ENCODE measurements around the gene LGI1.

Gene LGI1

DNA sequence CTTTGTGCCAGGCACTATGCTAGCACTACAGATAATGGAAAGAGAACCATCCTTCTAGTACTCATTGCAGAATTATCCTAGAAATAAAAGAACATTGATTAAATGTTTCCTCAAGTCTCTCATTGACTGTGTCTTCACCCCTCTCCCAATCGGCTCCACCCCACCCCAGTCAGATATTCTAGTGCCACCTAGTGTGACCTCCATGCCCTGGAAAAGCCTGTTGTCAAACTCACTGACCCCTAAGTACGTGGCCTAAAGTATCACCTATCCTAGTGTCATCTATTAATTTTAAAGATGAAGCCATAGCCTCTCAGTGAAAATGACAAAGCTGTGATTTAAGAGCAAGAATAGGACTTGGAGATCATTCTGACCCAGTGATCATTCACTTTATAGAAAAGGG, 26.3 kb downstream of the LGI1 start:
- no peaks in the 10 kb centered on the region for H3F3A ChIP-seq (ENCODE audit: low read depth)
- TF ChIP-seq, protein P1, sequence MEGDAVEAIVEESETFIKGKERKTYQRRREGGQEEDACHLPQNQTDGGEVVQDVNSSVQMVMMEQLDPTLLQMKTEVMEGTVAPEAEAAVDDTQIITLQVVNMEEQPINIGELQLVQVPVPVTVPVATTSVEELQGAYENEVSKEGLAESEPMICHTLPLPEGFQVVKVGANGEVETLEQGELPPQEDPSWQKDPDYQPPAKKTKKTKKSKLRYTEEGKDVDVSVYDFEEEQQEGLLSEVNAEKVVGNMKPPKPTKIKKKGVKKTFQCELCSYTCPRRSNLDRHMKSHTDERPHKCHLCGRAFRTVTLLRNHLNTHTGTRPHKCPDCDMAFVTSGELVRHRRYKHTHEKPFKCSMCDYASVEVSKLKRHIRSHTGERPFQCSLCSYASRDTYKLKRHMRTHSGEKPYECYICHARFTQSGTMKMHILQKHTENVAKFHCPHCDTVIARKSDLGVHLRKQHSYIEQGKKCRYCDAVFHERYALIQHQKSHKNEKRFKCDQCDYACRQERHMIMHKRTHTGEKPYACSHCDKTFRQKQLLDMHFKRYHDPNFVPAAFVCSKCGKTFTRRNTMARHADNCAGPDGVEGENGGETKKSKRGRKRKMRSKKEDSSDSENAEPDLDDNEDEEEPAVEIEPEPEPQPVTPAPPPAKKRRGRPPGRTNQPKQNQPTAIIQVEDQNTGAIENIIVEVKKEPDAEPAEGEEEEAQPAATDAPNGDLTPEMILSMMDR (conservative IDR thresholded peaks at IDR 0.05; ENCODE audit: low read length): no peak
- no peak for TF ChIP-seq EZH2phosphoT487 (IDR thresholded peaks at IDR 0.05; ENCODE audit: borderline replicate concordance)
- H3K4me3 ChIP-seq (ENCODE audit: low read length, poor library complexity, severe bottlenecking): no peak overlapping the region
- H4K20me1 ChIP-seq (ENCODE audit: insufficient read depth, low read length, poor library complexity, severe bottlenecking): no peaks in the 10 kb centered on the region
- no peaks in the 10 kb centered on the region for H3K4me1 ChIP-seq (ENCODE audit: insufficient read depth, low read length, poor library complexity, severe bottlenecking)
- no peak overlapping the region for H3K4me2 ChIP-seq (ENCODE audit: low read depth, low read length, poor library complexity, severe bottlenecking)
- no peaks in the 10 kb centered on the region for H3K36me3 ChIP-seq (ENCODE audit: insufficient read depth, low read length)
- H3K9ac ChIP-seq (ENCODE audit: low read depth, low read length, poor library complexity, severe bottlenecking): no peak overlapping the region
- no peaks in the 10 kb centered on the region for H3K79me2 ChIP-seq (ENCODE audit: insufficient read depth, low read length)
- H3K9me3 ChIP-seq (ENCODE audit: insufficient read depth, low read depth, low read length): no peaks in the 10 kb centered on the region
- no peak overlapping the region for H2AFZ ChIP-seq (ENCODE audit: low read length)
- H3K9me2 ChIP-seq (replicated peaks; ENCODE audit: low read depth, low read length): no peaks in the 10 kb centered on the region
- H3K27me3 ChIP-seq (ENCODE audit: insufficient read depth, low read length, poor library complexity, severe bottlenecking): no peaks in the 10 kb centered on the region

DNA sequence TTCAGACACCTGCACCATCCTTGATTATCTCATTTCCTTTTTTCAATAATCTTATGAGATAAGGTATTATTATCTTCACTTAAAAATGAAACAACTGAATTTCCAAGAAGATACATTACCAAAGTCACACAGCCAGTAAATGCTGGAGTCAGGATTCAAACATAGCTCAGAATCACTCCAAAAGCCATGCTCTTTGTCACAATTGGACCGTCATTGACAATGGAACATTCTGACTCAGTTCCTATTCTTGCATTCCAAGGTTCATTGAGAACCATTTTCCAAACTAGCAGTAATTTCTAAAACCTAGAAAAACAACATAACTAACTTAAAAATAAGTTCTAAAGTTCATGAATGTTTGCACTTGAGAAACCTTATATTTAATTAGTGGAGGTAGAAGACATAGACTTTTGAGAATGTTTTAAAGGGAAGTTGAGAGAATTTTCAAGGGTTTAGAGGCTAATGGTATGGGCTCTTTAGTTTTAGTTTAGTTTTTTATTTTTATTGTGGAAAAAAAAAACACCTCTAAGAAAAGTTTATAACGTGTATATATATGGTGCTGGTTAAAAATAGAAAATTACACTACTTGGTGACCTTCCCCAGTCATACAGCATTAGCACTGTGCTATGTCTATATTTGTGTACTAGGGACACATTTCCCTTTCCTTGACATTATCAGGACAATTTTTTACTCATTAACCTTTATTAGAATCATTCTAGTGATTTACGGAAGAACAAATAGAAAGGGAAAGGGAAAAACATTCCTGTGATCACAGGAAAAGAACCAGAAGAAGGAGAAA, 30.9 kb downstream of the LGI1 start:
- no peaks in the 10 kb centered on the region for H4K20me1 ChIP-seq (ENCODE audit: insufficient read depth, low read length, poor library complexity, severe bottlenecking)
- H3K27me3 ChIP-seq (ENCODE audit: insufficient read depth, low read length, poor library complexity, severe bottlenecking): no peaks in the 10 kb centered on the region
- no peaks in the 10 kb centered on the region for H3K9me3 ChIP-seq (ENCODE audit: insufficient read depth, low read depth, low read length)
- H3F3A ChIP-seq (ENCODE audit: low read depth): no peaks in the 10 kb centered on the region
- no peak overlapping the region for H2AFZ ChIP-seq (ENCODE audit: low read length)
- TF ChIP-seq, protein P1 (conservative IDR thresholded peaks at IDR 0.05; ENCODE audit: low read length): no peak
- TF ChIP-seq EZH2phosphoT487 (IDR thresholded peaks at IDR 0.05; ENCODE audit: borderline replicate concordance): no peak
- H3K36me3 ChIP-seq (ENCODE audit: insufficient read depth, low read length): no peaks in the 10 kb centered on the region
- H3K9ac ChIP-seq (ENCODE audit: low read depth, low read length, poor library complexity, severe bottlenecking): no peak overlapping the region
- no peak overlapping the region for H3K4me3 ChIP-seq (ENCODE audit: low read length, poor library complexity, severe bottlenecking)
- no peaks in the 10 kb centered on the region for H3K9me2 ChIP-seq (replicated peaks; ENCODE audit: low read depth, low read length)
- no peaks in the 10 kb centered on the region for H3K79me2 ChIP-seq (ENCODE audit: insufficient read depth, low read length)
- no peaks in the 10 kb centered on the region for H3K4me1 ChIP-seq (ENCODE audit: insufficient read depth, low read length, poor library complexity, severe bottlenecking)
- no peak overlapping the region for H3K4me2 ChIP-seq (ENCODE audit: low read depth, low read length, poor library complexity, severe bottlenecking)

DNA sequence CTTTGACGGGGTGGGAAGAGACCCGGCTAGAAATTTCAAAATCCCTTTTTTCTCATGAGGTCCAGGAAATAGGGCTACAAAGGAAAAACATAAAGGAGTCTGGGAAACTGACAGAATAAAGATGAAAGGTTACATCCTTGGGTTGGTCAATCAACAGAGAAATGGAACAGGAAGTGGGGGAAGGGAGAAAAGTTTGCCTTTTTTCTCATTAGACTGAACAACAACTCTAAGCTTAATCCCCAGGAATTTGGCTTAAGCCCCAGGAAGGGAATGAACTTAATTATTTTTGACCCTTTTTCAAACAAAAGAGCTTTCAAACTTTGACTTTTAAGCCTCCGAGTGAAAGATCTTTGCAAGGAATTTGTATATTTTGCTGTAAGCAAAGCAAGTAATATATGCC, 32.7 kb downstream of the LGI1 start:
- no peaks in the 10 kb centered on the region for H3K27me3 ChIP-seq (ENCODE audit: insufficient read depth, low read length, poor library complexity, severe bottlenecking)
- H3F3A ChIP-seq (ENCODE audit: low read depth): no peaks in the 10 kb centered on the region
- no peaks in the 10 kb centered on the region for H3K79me2 ChIP-seq (ENCODE audit: insufficient read depth, low read length)
- no peak for TF ChIP-seq EZH2phosphoT487 (IDR thresholded peaks at IDR 0.05; ENCODE audit: borderline replicate concordance)
- TF ChIP-seq, protein P1 (conservative IDR thresholded peaks at IDR 0.05; ENCODE audit: low read length): no peak
- no peaks in the 10 kb centered on the region for H4K20me1 ChIP-seq (ENCODE audit: insufficient read depth, low read length, poor library complexity, severe bottlenecking)
- no peaks in the 10 kb centered on the region for H3K9me3 ChIP-seq (ENCODE audit: insufficient read depth, low read depth, low read length)
- H3K9me2 ChIP-seq (replicated peaks; ENCODE audit: low read depth, low read length): no peaks in the 10 kb centered on the region
- no peak overlapping the region for H2AFZ ChIP-seq (ENCODE audit: low read length)
- H3K4me1 ChIP-seq (ENCODE audit: insufficient read depth, low read length, poor library complexity, severe bottlenecking): no peaks in the 10 kb centered on the region
- H3K4me3 ChIP-seq (ENCODE audit: low read length, poor library complexity, severe bottlenecking): no peak overlapping the region
- H3K36me3 ChIP-seq (ENCODE audit: insufficient read depth, low read length): no peaks in the 10 kb centered on the region
- H3K4me2 ChIP-seq (ENCODE audit: low read depth, low read length, poor library complexity, severe bottlenecking): no peak overlapping the region
- H3K9ac ChIP-seq (ENCODE audit: low read depth, low read length, poor library complexity, severe bottlenecking): no peak overlapping the region
